Stomach smooth muscle (tissue), 2 donors: ENCODE data around the gene MMP7.
"Not testable (repeated sequence)": the region's sequence is repeated elsewhere in the genome, so short reads cannot be mapped to it uniquely, and the experiment has no call there.

Experiments used
- H3K27ac ChIP-seq: one replicate; pipeline ENCODE4 v1.7.0; 2013; ENCODE audit warnings: mild to moderate bottlenecking, low read length, inconsistent platforms
- H3K27me3 ChIP-seq, 2 donors: one replicate each; pipeline ENCODE4 v1.7.0; 2013; ENCODE audit warnings: low read length in 2 of 2; ENCODE audit not compliant: insufficient read depth in 2 of 2, control insufficient read depth in 1 of 2
- H3K36me3 ChIP-seq, 2 donors: one replicate each; pipeline ENCODE4 v1.7.0; 2013; ENCODE audit warnings: low read length in 2 of 2; ENCODE audit not compliant: control insufficient read depth in 2 of 2, insufficient read depth in 2 of 2
- H3K4me1 ChIP-seq: one replicate; pipeline ENCODE4 v1.7.0; 2013; ENCODE audit warnings: low read length; ENCODE audit not compliant: control insufficient read depth, insufficient read depth
- H3K4me3 ChIP-seq, 2 donors: one replicate each; pipeline ENCODE4 v1.7.0; 2013; ENCODE audit warnings: low read length in 2 of 2
- H3K9ac ChIP-seq, 2 donors: one replicate each; pipeline ENCODE4 v1.7.0; 2013; ENCODE audit warnings: low read length in 2 of 2, mild to moderate bottlenecking in 1 of 2
- H3K9me3 ChIP-seq, 2 donors: one replicate each; pipeline ENCODE4 v1.7.0; 2013; ENCODE audit warnings: low read length in 2 of 2; ENCODE audit not compliant: control insufficient read depth in 2 of 2
- donor health status: healthy.
- donor health status: Pancreatic carcinoma.

Gene MMP7

DNA sequence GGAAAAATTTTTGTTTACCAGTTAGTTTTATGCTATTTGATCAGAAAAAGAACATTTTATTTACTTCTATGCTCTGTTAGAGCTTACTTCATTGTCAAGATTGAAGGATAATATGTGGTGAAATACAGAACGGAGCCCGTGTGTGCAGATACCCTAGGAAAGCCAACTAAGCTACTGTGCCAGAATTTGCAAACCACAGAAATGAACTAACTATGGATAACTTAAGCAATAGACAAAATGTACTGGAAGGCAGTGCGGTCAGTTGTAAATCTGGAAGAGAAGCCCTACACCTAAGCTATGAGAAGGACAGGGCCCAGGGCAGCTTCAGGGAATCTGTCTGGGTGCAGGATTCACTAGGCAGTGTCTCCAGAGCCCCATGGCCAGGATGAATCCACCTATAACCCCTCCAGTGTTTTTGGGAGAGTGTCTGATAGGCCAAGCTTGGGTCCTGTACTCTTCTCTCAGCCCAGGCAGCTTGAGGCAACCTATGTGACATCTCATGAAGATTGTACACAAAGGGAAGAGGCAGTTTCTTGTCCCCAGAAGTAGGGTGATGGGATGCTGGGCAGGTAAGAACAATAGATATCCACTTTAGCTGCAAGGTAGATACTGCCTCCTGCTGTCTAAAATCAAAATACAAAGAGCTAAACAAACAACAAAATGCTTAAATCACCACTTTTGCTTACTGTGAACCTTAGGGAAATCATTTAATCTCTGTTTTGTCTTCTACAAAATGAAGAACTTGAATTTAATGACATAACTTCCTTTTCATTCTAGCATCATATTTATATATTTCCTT lies 12.1 kb downstream of the MMP7 start:
- H3K4me3 ChIP-seq: no peak overlapping the region
- no peak overlapping the region for H3K9ac ChIP-seq
- no peaks in the 10 kb centered on the region for H3K27me3 ChIP-seq
- no peaks in the 10 kb centered on the region for H3K36me3 ChIP-seq
- peaks cover 2% of the 10 kb centered on the region for H3K4me1 ChIP-seq
- no peaks in the 10 kb centered on the region for H3K9me3 ChIP-seq
- H3K27ac ChIP-seq: no peak overlapping the region

DNA sequence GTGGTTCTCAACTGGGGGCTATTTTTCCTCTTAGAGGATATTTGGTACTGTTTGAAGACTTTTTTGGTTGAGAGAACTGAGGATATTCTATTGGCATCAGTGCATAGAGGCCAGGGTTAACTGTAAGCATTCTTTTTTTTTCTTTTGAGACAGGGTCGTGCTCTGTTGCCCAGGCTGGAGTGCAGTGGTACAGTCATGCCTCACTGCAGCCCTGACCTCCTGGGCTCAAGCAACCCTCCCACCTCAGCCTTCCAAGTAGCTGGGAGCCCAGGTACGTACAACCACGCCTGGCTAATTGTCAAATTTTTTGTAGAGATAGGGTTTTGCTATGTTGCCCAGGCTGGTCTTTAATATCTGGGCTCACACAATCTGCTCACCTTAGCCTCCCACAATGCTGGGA lies 12.9 kb downstream of the MMP7 start:
- Histone ChIP-seq H3K27ac (no peak overlapping the region), H3K36me3 (no peaks in the 10 kb centered on the region), H3K9me3 (no peaks in the 10 kb centered on the region), H3K9ac (no peak overlapping the region), H3K4me3 (no peak overlapping the region), H3K4me1 (peaks cover 3% of the 10 kb centered on the region), H3K27me3 (no peaks in the 10 kb centered on the region)

DNA sequence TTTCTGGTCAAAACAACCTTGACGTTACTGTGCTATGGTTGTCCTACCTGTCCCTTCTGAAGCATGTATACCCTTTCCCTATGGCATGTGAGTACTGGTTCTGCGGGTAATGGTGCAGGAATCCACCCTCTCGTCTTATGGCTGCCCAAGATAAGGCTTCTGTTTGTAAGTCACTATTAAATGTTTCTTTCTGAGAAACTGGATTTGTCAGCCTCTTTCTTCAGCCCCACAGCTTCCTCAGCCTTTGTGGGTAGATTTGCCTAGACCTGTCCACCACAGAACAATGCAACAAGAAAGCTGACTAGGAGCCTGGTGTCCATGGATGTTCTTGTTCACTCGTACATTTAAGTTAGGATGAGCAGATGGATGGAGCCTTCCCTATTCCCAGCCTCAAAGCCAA lies 14.4 kb downstream of the MMP7 start:
- H3K4me3 ChIP-seq: no peak overlapping the region
- H3K9me3 ChIP-seq: no peaks in the 10 kb centered on the region
- H3K27me3 ChIP-seq: no peaks in the 10 kb centered on the region
- no peaks in the 10 kb centered on the region for H3K36me3 ChIP-seq
- peaks cover 3% of the 10 kb centered on the region for H3K4me1 ChIP-seq
- H3K27ac ChIP-seq: no peak overlapping the region
- no peak overlapping the region for H3K9ac ChIP-seq

DNA sequence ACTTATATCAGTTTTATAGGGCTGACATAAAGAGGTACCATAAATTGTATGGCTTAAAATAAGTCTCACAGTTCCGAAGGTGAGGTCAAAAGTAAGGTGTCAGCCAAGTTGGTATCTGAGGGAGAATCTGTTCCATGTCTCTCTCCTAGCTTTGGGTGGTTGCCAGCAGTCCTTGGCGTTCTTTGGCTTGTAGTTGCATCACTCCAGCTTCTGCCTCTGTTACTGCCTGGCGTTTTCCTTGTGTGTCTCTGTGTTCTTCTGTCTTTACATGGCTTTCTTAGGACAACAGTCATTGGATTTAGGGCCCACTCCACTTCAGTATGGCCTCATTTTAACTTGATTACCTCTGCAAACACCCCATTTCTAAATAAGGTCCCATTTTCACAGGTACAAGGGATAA lies 16.7 kb downstream of the MMP7 start:
- Histone ChIP-seq H3K4me3 (no peak overlapping the region), H3K9me3 (no peaks in the 10 kb centered on the region), H3K4me1 (peaks cover 3% of the 10 kb centered on the region), H3K27me3 (no peaks in the 10 kb centered on the region), H3K27ac (no peak overlapping the region), H3K36me3 (no peaks in the 10 kb centered on the region), H3K9ac (no peak overlapping the region)

DNA sequence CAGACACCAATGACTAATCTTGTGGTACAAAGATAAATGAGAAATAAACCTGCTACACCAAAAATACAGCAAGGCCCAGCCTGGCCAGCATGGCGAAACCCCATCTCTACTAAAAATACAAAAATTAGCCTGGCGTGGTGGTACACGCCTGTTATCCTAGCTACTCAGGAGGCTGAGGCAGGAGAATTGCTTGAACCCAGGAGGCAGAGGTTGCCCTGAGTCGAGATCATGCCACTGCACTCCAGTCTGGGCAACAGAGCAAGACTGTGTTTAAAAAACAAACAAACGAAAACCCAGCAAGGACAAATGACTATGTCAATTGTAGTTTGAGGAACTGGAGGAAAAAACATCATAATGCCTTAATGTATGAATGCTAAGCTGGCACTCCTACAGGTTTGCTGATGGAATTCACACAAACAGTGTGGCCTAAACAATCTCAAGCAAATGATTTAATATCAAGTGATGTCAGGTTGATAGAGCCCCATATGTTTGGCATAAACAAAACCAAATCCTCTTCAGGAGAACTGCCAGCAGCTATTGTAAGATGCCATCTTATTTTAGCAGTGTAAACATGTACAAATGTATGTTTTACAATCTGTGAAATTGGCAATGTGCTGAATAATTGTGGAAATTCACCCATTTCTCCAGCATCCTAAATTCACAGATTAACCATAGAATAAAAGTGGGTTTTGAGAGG lies 20.0 kb downstream of the MMP7 start:
- Histone ChIP-seq H3K9me3 (no peaks in the 10 kb centered on the region), H3K36me3 (no peaks in the 10 kb centered on the region), H3K4me1 (peaks cover 3% of the 10 kb centered on the region), H3K27me3 (peaks cover 0 to 5% of the 10 kb centered on the region in 2 donors), H3K9ac (no peak overlapping the region), H3K4me3 (no peak overlapping the region), H3K27ac (no peak overlapping the region)

DNA sequence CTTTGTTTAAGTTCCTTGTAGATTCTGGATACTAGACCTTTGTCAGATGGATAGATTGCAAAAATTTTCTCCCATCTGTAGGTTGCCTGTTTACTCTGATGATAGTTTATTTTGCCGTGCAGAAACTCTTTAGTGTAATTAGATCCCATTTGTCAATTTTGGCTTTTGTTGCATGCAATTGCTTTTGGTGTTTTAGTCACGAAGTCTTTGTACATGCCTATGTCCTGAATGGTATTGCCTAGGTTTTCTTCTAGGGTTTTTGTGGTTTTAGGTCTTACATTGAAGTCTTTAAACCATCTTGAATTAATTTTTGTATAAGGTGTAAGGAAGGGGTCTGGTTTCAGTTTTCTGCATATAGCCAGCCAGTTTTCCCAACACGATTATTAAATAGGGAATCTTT lies 27.7 kb downstream of the MMP7 start:
- not testable (repeated sequence) for H3K9me3 ChIP-seq, H3K9ac ChIP-seq, H3K4me1 ChIP-seq, H3K27ac ChIP-seq, H3K36me3 ChIP-seq, H3K4me3 ChIP-seq, H3K27me3 ChIP-seq

DNA sequence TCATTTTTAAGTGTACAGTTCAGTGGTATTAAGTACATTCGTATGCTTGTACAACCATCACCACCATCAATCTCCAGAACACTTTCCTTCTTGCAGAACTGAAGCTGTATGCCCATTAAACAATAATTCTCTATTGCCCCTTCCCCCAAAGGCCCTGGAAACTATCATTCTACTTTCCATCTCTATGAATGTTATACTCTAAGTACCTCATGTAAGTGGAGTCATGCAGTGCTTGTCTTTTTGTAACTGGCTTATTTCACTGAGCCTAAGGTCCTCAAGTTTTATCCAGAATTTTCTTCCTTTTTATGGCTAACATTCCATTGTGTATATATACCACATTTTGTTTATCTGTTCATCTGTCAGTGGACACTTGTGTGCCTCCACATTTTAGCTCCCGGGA lies 29.7 kb downstream of the MMP7 start:
- H3K9ac ChIP-seq: no peak overlapping the region
- H3K27ac ChIP-seq: no peak overlapping the region
- H3K4me1 ChIP-seq: no peaks in the 10 kb centered on the region
- H3K9me3 ChIP-seq: no peaks in the 10 kb centered on the region
- no peaks in the 10 kb centered on the region for H3K36me3 ChIP-seq
- no peaks in the 10 kb centered on the region for H3K27me3 ChIP-seq
- H3K4me3 ChIP-seq: no peak overlapping the region

DNA sequence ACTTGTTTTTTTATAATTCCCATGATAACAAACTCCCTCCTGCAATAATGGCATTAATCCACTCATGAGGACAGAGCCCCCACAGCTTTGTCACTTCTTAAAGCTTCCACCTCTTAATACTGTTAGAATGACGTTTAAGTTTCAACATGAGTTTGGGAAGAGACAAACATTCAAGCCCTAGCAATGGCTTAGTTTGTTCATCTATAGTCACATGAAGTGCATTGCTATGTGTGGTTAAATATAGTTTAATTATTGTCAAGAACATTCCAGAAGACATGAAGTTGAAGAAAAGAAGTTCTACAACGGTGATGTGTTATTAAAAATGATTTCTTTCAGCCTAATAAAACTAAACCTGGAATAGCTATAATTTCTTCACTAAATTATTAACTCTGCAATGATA lies 30.6 kb downstream of the MMP7 start:
- H3K4me1 ChIP-seq: no peaks in the 10 kb centered on the region
- no peaks in the 10 kb centered on the region for H3K9me3 ChIP-seq
- H3K27me3 ChIP-seq: no peaks in the 10 kb centered on the region
- H3K4me3 ChIP-seq: no peak overlapping the region
- no peak overlapping the region for H3K9ac ChIP-seq
- no peaks in the 10 kb centered on the region for H3K36me3 ChIP-seq
- H3K27ac ChIP-seq: no peak overlapping the region

DNA sequence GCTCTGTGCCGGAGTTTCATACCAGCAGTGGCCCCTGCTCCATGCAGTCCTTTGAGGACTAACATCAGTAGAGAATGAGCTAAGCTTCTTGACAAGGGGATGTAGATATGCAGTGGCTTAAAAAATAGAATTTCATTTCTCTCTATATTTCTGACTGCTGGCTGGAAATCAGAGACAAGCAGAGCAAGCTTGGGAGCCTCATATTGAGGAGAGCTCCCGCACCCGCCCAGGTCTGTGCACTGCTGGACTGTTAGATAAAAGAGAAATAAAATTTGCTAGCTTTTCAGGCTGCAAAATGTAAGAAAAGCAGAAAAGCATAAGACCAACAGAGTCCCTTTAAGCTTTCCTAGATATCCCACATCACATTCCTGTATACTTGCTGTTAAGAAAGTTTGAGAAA lies 31.4 kb downstream of the MMP7 start:
- Histone ChIP-seq H3K9me3 (no peaks in the 10 kb centered on the region), H3K9ac (no peak overlapping the region), H3K4me1 (no peaks in the 10 kb centered on the region), H3K27me3 (no peaks in the 10 kb centered on the region), H3K36me3 (no peaks in the 10 kb centered on the region), H3K27ac (no peak overlapping the region), H3K4me3 (no peak overlapping the region)

DNA sequence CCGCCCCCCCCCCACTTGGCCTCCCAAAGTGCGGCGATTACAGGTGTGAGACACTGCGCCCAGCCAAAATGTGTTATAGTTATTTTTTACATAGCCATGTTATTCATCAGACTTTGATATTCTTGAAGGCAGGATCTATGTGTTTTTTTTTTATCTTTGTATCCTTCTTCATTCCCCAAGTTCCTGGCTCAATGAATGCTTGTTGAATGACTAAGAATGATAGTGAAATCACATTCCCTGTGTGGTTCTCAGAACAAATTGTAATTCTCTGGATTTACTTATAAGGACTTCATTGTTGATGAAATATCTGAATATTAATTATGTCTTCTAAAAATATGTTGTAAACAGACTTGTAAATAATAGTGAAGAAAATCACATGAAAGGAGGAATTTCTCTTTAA lies 33.5 kb downstream of the MMP7 start:
- no peak overlapping the region for H3K9ac ChIP-seq
- no peaks in the 10 kb centered on the region for H3K9me3 ChIP-seq
- no peaks in the 10 kb centered on the region for H3K36me3 ChIP-seq
- H3K4me3 ChIP-seq: no peak overlapping the region
- H3K27ac ChIP-seq: no peak overlapping the region
- H3K27me3 ChIP-seq: no peaks in the 10 kb centered on the region
- no peaks in the 10 kb centered on the region for H3K4me1 ChIP-seq
